A673 (cell line): Measurements from ENCODE around the gene SUMO2.

ENCODE experiments used
- EZH2 ChIP-seq: fragments of 200-600 bp; sonication (generic); IDR thresholded peaks from 2 replicates; pipeline ENCODE4 v1.6.1; 2017; ENCODE audit warnings: borderline replicate concordance, low read depth, mild to moderate bottlenecking, mixed read lengths, antibody characterized with exemption, low read length; ENCODE audit not compliant: poor library complexity, severe bottlenecking
- TF ChIP-seq, protein P1 (sequence below): fragments of 300-800, 200-600 bp; sonication (generic); conservative IDR thresholded peaks from 2 replicates; pipeline ENCODE4 v1.5.1; 2017; ENCODE audit warnings: low read depth, mild to moderate bottlenecking, antibody characterized with exemption, low read length, moderate library complexity, mixed read lengths

- no peak for TF ChIP-seq EZH2
- TF ChIP-seq, protein P1, sequence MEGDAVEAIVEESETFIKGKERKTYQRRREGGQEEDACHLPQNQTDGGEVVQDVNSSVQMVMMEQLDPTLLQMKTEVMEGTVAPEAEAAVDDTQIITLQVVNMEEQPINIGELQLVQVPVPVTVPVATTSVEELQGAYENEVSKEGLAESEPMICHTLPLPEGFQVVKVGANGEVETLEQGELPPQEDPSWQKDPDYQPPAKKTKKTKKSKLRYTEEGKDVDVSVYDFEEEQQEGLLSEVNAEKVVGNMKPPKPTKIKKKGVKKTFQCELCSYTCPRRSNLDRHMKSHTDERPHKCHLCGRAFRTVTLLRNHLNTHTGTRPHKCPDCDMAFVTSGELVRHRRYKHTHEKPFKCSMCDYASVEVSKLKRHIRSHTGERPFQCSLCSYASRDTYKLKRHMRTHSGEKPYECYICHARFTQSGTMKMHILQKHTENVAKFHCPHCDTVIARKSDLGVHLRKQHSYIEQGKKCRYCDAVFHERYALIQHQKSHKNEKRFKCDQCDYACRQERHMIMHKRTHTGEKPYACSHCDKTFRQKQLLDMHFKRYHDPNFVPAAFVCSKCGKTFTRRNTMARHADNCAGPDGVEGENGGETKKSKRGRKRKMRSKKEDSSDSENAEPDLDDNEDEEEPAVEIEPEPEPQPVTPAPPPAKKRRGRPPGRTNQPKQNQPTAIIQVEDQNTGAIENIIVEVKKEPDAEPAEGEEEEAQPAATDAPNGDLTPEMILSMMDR, result no peak
Observed at GRCh38 chr17:75228305-75228704, 45.5 kb upstream of the SUMO2 start.
